HG03095 (cell line): ENCODE data around the gene OBP2A.

ENCODE experiments used
- ATAC-seq: cut with Tn5 transposase; IDR thresholded peaks from one replicate; pipeline ENCODE4 v1.9.1; 2021; ENCODE audit warnings: moderate library complexity; ENCODE audit not compliant: unreplicated experiment

OBP2A gene

GRCh38 chr9:135551031-135551430 is 5.1 kb downstream of the OBP2A start:
- ATAC-seq = no peak

DNA sequence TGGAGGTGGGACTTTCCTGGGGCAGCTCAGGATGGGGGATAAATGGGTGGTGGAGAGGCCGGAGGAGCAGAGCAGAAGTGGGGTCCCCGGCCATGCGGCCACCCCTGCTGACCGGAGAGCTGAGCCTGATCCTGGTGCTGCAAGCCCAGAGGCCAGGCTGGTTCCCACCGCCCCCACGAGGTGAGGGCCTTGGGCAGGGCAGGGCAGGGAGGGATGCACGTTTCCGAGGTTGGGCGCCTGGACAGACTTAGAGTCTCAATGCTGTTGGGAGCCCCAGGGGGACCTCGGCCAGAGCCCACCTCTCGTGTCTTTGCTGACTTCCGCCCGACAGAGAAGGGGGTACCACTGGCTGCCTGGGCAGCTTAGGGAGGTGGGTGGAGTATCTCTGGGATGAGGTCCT is 5.5 kb downstream of the OBP2A start:
- ATAC-seq = no peak

- no peak for ATAC-seq
These were observed 6.2 kb downstream of the OBP2A start for GRCh38 chr9:135552021-135552697.

DNA sequence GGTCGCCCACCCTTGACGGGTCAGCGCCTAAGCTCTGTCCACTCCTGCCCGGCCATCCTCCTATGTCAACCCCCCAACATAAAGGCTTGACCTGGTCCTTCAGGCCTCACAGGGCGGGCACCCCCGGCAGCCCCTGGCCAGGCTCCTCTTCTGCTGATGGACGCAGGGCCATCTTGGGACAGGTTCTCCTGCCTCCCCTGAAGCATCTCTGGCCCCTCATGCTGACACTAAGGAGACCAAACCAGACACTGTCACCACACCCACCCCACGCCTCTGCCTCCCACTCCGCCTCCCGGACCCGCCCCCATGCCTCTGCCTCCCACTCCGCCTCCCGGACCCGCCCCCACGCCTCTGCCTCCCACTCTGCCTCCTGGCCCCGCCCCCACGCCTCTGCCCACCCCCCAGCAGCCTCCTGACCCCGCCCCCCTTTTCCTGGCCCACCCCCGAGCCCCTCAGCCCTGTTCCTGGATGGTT is 6.8 kb downstream of the OBP2A start:
- no peak for ATAC-seq

- no peak for ATAC-seq
These were observed 8.8 kb downstream of the OBP2A start for GRCh38 chr9:135554718-135555117.

DNA sequence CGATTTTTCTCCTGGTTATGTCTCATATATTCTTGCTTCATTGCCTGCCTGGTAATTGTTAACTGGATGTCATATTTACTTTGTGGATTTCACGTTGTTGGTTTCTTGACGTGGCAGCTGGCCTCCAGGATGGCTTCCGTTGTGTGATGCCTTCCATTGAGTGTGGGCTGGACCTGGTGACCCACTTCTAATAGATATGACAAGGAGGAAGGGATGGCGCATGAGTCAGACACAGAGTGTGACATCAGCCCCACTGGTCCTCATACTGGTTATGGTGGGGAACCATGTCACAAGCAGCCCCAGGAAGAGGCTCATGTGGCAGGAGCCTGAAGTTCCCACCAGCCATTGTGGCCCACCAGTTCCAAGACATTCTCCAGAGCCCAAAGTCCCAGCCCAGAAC is 9.3 kb downstream of the OBP2A start:
- no peak for ATAC-seq

GRCh38 chr9:135555910-135556309 is 10.0 kb downstream of the OBP2A start:
- no peak for ATAC-seq

DNA sequence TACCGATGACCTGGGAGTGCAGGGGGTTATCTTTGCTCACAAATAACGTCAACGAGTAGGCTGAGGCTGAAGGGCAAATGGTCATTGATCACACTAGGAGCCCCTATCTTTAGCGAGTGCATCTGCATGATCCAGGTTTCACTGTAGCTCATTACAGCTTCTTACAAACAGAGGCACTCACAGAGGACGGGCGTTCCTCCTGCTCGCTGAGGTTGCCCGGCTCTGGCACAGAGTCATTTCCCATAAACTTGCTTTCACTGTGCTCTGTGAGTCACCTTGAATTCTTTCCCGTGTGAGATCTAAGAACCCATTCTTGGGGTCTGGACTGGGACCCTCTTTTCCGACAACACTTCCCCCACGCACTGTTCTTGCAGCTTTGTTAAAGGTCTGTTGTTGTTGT is 13.7 kb downstream of the OBP2A start:
- ATAC-seq = no peak

DNA sequence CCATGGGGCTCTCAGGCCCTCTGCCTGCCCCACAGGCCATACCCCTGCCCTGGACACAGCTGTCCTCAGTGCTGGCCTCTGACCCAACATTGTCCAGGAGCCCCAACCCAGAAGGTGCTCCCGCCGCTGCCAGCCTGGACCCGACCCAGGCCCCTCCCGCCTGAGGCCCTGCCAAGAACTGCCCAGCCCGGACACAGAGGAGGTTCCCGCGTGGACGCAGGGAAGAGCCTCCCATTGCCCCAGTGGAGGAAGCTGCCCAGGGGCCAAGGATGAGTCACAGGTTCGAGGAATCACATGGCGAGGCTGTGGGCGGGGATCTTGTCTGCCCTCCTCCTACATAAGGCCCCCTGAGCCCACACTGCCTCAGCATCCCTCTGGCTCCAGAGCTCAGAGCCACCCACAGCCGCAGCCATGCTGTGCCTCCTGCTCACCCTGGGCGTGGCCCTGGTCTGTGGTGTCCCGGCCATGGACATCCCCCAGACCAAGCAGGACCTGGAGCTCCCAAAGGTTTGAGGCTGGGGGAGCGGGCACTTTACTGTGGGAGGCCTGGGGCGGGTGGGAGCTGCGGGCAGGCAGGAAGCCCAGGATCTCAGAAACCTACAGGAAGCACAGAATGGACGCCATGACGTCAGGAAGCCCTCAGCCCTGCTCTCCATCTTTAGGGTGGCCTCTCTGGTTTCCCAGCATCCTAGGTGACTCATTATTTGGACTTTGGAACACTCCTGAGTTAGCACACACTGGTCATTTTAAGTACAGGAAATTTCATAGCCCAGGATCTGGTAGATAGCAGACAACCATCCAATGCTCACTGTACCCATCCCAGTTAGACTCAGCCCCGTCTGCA is 15.7 kb downstream of the OBP2A start, which contains the start of gene PAEP:
TSS of gene PAEP (plus strand) at position 366 of the 844 bp plus-strand sequence.
- no peak for ATAC-seq

DNA sequence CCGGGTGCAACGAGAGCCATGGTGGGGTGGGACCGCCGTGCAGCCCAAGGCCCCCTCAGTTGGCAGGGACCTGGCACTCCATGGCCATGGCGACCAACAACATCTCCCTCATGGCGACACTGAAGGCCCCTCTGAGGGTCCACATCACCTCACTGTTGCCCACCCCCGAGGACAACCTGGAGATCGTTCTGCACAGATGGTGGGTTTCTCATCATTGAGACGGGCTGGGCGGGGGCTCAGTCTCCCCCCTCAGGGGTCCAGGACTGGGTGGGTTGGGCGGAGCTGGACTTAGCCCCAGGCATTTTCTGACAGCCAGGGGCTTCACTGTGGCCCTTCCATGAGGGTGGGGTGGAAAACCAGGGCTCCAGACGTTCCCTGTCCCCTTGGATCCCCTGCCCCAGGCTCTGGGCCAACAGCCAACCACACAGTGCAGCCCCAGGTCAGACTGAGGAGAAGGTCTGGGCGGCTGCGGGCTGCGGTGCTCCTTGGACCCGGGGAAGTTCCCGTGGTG is 16.4 kb downstream of the OBP2A start:
- ATAC-seq = no peak

- ATAC-seq = no peak
These were observed 17.1 kb downstream of the OBP2A start for GRCh38 chr9:135563039-135563476.

GRCh38 chr9:135563858-135564257 is 17.9 kb downstream of the OBP2A start:
- no peak for ATAC-seq

- ATAC-seq = no peak
These were observed 19.3 kb downstream of the OBP2A start for GRCh38 chr9:135565141-135565628.

DNA sequence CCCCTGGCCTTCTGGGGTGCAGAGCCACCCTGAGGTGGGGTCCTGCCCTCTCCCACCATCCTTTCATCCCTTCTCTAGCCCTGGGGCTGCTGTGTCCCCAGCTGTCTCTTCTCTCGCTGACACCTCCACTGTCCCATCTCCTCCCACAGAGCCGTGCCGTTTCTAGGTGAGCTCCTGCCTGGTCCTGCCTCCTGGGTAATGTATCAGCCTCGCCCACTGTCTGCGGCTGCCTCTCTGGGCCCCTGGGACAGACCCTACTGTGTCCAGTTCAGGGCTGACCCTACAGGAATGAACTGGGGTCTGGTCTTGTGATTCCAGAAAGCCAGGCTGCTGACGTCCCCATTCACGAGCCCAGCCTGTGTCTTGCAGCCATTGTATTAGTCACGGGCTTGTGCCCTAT is 19.7 kb downstream of the OBP2A start:
- ATAC-seq = no peak

- ATAC-seq = no peak
These were observed 20.6 kb downstream of the OBP2A start for GRCh38 chr9:135566552-135566951.

DNA sequence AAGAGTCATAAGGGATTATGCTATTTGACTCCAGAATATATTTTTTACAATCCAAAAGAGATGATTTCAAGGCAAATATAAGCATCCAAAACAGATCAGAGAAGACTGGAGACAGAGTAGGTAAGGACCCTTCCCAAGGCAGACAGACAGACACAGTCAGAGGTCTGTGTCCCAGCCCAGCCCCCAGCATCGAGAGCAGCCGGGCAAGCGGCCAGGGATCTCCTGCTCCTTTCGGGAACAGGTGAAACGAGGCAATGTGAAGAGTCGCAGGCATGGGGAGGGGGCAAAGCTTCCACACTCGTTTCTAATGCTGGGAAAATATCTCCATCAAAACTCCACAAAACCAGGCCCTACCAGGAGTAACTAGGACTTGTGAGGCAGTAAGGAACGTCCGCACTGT is 21.4 kb downstream of the OBP2A start:
- ATAC-seq = no peak

DNA sequence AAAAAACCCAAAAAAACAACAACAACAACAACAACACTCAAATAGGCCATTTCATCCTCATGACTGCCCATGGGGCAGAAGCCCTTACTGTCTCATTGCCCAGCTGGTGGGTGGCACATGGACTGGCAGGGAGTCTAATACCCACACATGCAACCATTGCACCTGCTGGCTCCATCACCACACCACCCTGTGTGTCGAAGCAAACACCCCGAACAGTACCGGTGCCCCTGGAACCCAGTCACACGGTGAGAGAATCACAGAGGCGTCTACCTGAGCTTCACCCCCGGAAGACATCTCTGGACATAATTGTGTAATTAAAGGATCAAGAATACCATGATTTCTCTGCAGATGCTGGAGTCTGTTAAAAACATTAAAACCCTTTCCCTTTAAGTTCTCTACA is 22.1 kb downstream of the OBP2A start:
- ATAC-seq = no peak

DNA sequence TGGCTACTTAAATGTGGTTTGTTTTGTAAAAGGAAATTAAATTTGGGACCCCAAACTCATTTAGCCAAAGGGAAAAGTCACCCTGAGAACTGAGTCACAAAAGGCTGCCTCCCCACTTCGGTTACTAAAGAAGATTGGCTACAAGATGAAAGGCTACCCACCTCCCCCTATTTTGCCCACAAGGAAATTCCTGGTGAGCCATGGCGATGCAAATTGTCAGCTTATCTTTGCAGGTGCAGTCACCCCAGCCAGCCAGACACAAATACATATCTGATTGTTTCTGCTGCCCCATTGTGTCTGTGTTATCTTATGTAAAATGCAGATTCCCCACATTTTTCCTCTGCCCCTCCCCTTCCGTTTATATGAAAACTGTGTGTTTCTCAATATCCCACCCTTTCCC is 24.5 kb downstream of the OBP2A start:
- no peak for ATAC-seq

DNA sequence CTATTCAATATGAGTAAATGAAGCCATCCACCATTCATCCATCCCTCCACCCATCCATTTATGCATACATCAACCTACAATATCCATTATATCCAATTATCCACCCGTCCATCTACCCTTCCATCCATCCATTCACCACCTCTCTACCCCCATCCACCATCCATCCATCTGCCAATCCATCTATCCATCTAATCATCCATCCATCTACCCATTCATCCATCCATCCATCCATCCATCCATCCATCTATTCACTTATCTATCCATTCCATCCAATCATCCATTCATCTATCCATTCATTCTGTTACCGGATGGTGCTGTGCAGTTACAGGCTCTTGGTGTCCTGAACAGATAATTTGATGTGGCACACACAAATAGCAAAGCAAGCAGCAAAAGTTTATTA is 26.3 kb downstream of the OBP2A start:
- no peak for ATAC-seq

DNA sequence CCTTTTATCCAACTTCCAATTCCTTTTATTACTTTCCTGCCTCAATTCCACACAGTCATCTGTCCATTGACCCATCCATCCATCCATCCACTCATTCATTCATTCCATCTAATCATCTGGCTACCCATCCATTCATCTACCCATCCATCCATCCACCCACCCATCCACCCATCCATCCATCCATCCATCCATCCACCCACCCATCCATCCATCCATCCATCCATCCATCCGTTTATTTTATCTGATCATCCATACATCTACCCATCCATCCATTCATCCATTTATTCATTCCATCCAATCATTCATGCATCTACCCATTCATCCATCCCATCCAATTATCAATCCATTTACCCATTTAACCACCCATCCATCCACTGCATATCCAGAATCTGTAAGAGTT is 27.2 kb downstream of the OBP2A start:
- ATAC-seq = no peak

DNA sequence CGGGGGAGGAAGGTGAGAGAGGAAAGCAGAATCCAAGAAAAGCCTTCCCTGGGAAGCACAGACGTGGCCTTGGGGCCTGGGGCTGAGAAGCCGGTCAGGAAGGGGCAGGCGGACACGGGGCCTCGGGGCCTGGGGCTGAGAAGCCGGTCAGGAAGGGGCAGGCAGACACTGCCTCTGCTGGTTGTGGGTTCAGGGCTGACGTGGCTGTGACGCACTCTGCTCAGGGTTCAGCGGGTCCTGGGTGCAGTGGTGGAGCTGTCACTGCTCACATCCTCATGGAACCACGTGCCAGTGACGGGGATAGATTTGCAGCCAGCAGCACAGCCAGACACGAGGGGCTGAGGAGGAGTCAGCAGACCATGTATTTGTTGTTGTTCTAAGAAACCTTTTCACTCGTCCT is 28.4 kb downstream of the OBP2A start:
- ATAC-seq = no peak

- no peak for ATAC-seq
These were observed 29.0 kb downstream of the OBP2A start for GRCh38 chr9:135574943-135575342.
